IMR-90 (cell line): ENCODE data around the gene ACTMAP. TPM values are rescaled to one million over a fixed set of nuclear protein-coding genes. Genes with fewer than 3 reads are reported as not detected.

Source experiments
- ATAC-seq: fragments of 200-7000 bp; cut with Tn5 transposase; 2 replicates; pipeline ENCODE4 v1.9.1; 2020; ENCODE audit warnings: low read depth, mild to moderate bottlenecking, moderate library complexity
- BruUV-seq: library from RNA; stranded (reverse); fragments of 400-500 nt; replicated peaks from 2 replicates; lab custom pipeline; 2021; lab: Mats Ljungman, UMichigan
- CTCF ChIA-PET: fragments of 300-600 bp; formaldehyde crosslinking; extraction: SDS; loops from one replicate; lab custom pipeline; 2021; ENCODE audit warnings: antibody characterized with exemption; lab: Yijun Ruan, JAX
- POLR2A ChIA-PET: fragments of 300-600 bp; sonication (Branson Sonifier 250); formaldehyde crosslinking; loops from one replicate; lab custom pipeline; 2022; ENCODE audit warnings: antibody characterized with exemption; ENCODE audit not compliant: unreplicated experiment; lab: Charles Lee
- DNase-seq: peaks from one replicate; pipeline ENCODE4 v3.0.0; 2013
- H2AFZ ChIP-seq: replicated peaks from 2 replicates; pipeline ENCODE3; 2013; ENCODE audit warnings: low read length, mild to moderate bottlenecking; ENCODE audit not compliant: poor library complexity
- H2AK5ac ChIP-seq: 2 replicates; pipeline ENCODE4 v1.6.1; 2013; ENCODE audit warnings: low read depth, low read length, inconsistent platforms
- H2AK9ac ChIP-seq: replicated peaks from 2 replicates; pipeline ENCODE3; 2013; ENCODE audit warnings: mild to moderate bottlenecking, low read depth, low read length, moderate library complexity; ENCODE audit not compliant: poor library complexity
- H2BK120ac ChIP-seq: 2 replicates; pipeline ENCODE4 v1.6.1; 2013; ENCODE audit warnings: low read depth, low read length, inconsistent platforms
- H2BK15ac ChIP-seq: 3 replicates; pipeline ENCODE4 v1.6.1; 2013; ENCODE audit warnings: low read depth, low read length, inconsistent platforms
- H2BK20ac ChIP-seq: 2 replicates; pipeline ENCODE4 v1.6.1; 2013; ENCODE audit warnings: low read depth, mild to moderate bottlenecking, inconsistent platforms, low read length, moderate library complexity
- H2BK5ac ChIP-seq: 2 replicates; pipeline ENCODE4 v1.6.1; 2013; ENCODE audit warnings: mild to moderate bottlenecking, low read depth, low read length, inconsistent platforms; ENCODE audit not compliant: poor library complexity, severe bottlenecking
- H3K14ac ChIP-seq: replicated peaks from 2 replicates; pipeline ENCODE4 v1.6.1; 2013; ENCODE audit warnings: low read depth, low read length, inconsistent platforms
- H3K18ac ChIP-seq: 2 replicates; pipeline ENCODE4 v1.6.1; 2013; ENCODE audit warnings: low read depth, low read length, control low read depth
- H3K23ac ChIP-seq: 2 replicates; pipeline ENCODE4 v1.6.1; 2013; ENCODE audit warnings: low read depth, low read length, inconsistent platforms
- H3K27ac ChIP-seq: 2 replicates; pipeline ENCODE4 v1.5.1; 2013; ENCODE audit warnings: mild to moderate bottlenecking, control low read depth, low read length; ENCODE audit not compliant: insufficient read depth
- H3K27me3 ChIP-seq: 2 replicates; pipeline ENCODE4 v1.6.1; 2013; ENCODE audit warnings: low read length; ENCODE audit not compliant: control insufficient read depth, insufficient read depth
- H3K36me3 ChIP-seq: 2 replicates; pipeline ENCODE4 v1.6.1; 2013; ENCODE audit warnings: low read length, mixed read lengths; ENCODE audit not compliant: control insufficient read depth, insufficient read depth
- H3K4ac ChIP-seq: 2 replicates; pipeline ENCODE4 v1.6.1; 2013; ENCODE audit warnings: low read depth, low read length, inconsistent platforms
- H3K4me1 ChIP-seq: 2 replicates; pipeline ENCODE4 v1.6.1; 2013; ENCODE audit warnings: low read length, mixed read lengths; ENCODE audit not compliant: control insufficient read depth, insufficient read depth
- H3K4me2 ChIP-seq: 2 replicates; pipeline ENCODE4 v1.6.1; 2013; ENCODE audit warnings: low read depth, mild to moderate bottlenecking, control low read depth, low read length, moderate library complexity
- H3K4me3 ChIP-seq: 2 replicates; pipeline ENCODE4 v1.5.1; 2013; ENCODE audit warnings: low read depth, mild to moderate bottlenecking, control low read depth, low read length, moderate library complexity; ENCODE audit not compliant: insufficient read depth
- H3K56ac ChIP-seq: 2 replicates; pipeline ENCODE4 v1.6.1; 2013; ENCODE audit warnings: low read length, inconsistent platforms; ENCODE audit not compliant: insufficient read depth; ENCODE audit errors: extremely low read depth
- H3K79me1 ChIP-seq, 2 experiments: 2 replicates each; pipeline ENCODE4 v1.6.1; 2013; ENCODE audit warnings: low read length in 2 of 2, inconsistent platforms in 1 of 2, low read depth in 1 of 2
- H3K9ac ChIP-seq: 2 replicates; pipeline ENCODE4 v1.6.1; 2013; ENCODE audit warnings: low read depth, low read length, control low read depth
- H3K9me1 ChIP-seq: 2 replicates; pipeline ENCODE4 v1.6.1; 2013; ENCODE audit warnings: low read length, inconsistent platforms; ENCODE audit not compliant: insufficient read depth
- H3K9me3 ChIP-seq: 2 replicates; pipeline ENCODE4 v1.6.1; 2013; ENCODE audit warnings: low read length; ENCODE audit not compliant: control insufficient read depth, insufficient read depth
- H4K20me1 ChIP-seq: 2 replicates; pipeline ENCODE4 v1.6.1; 2013; ENCODE audit warnings: low read length, inconsistent platforms; ENCODE audit not compliant: insufficient read depth
- H4K5ac ChIP-seq: 2 replicates; pipeline ENCODE4 v1.6.1; 2013; ENCODE audit warnings: mild to moderate bottlenecking, low read depth, low read length, control low read depth
- H4K8ac ChIP-seq, 2 experiments: 2 replicates each; pipeline ENCODE4 v1.6.1; 2013; ENCODE audit warnings: low read depth in 2 of 2, low read length in 2 of 2, control low read depth in 1 of 2, inconsistent platforms in 1 of 2
- H4K91ac ChIP-seq: 2 replicates; pipeline ENCODE4 v1.6.1; 2013; ENCODE audit warnings: low read depth, low read length, inconsistent platforms; ENCODE audit not compliant: insufficient read depth
- MAFK ChIP-seq: IDR thresholded peaks from 2 replicates; pipeline ENCODE4 v1.6.1; 2012; ENCODE audit warnings: low read depth, low read length, improper control_type of control experiment
- POLR2A ChIP-seq: IDR thresholded peaks from 2 replicates; pipeline ENCODE4 v1.6.1; 2012; ENCODE audit warnings: mild to moderate bottlenecking, low read depth, low read length
- WGBS, 2 experiments: methylation state at CpG; one replicate each; pipeline versions ENCODE4 v1.1.5 to v1.1.7; 2013; ENCODE audit warnings: missing lambda C conversion rate in 2 of 2; ENCODE audit not compliant: insufficient read length in 1 of 2; ENCODE audit errors: extremely low coverage in 2 of 2; 5-methylcytosine and 5-hydroxymethylcytosine counted together
- dilution Hi-C: fragments of 300-500 bp; cut with HindIII; formaldehyde crosslinking; loops from one replicate; pipeline ENCODE4 v1.14.3; 2018; ENCODE audit warnings: low sequenced_read_pairs; ENCODE audit not compliant: unreplicated experiment
- in situ Hi-C: fragments of 300-500 bp; cut with MboI; formaldehyde crosslinking; loops from 3 replicates; pipeline ENCODE4 v1.14.3; 2019; ENCODE audit warnings: low sequenced_read_pairs, inconsistent platforms, mixed read lengths
- intact Hi-C: fragments of 100-400 bp; cut with micrococcal nuclease; formaldehyde crosslinking; loops from 2 replicates; pipeline ENCODE4 v1.10.0; 2022
- polyA plus RNA-seq, 3 experiments: library from polyadenylated mRNA; depleted of rRNA; stranded (reverse); fragments of >200 nt; gene quantifications; 2 replicates each; pipeline ENCODE4 v1.2.3, GENCODE V29; 2012; ENCODE audit warnings: low replicate concordance in 1 of 3
- total RNA-seq: library from RNA; depleted of rRNA; stranded (reverse); fragments of >200 nt; gene quantifications from 2 replicates; pipeline ENCODE4 v1.2.3, GENCODE V29; 2012

ACTMAP gene
- total and polyA plus RNA-seq, 2 of the 4 experiments (the other 2 are of a cell fraction): 0.54 to 5.4 TPM

GRCh38 chr19:40791349-40791748 lies 41.1 kb upstream of the ACTMAP start:
- no peak overlapping the region for H2BK5ac ChIP-seq
- H4K8ac ChIP-seq: no peak overlapping the region
- H3K4me1 ChIP-seq: no peaks in the 10 kb centered on the region; the same call in 1 of the 2 replicates
- no peak overlapping the region for H2AK5ac ChIP-seq
- intact Hi-C loops (no loop called here), dilution Hi-C loops (no loop called here), in situ Hi-C loops (no loop called here)
- DNase-seq (no peak), ATAC-seq (peak; percentile 37; the same call in 1 of the 2 replicates)
- no peaks in the 10 kb centered on the region for H3K27me3 ChIP-seq
- H3K18ac ChIP-seq: no peak overlapping the region
- no peak overlapping the region for H2AFZ ChIP-seq
- no peak for TF ChIP-seq POLR2A
- TF ChIP-seq MAFK: no peak
- 96% methylated on average over 3 of the region's 7 CpGs; no CpG with 5 or more reads in 1 of the 2 experiments for WGBS, 2 experiments
- H3K36me3 ChIP-seq: peaks cover 12% of the 10 kb centered on the region
- no peak overlapping the region for H2BK20ac ChIP-seq
- no peak overlapping the region for H4K5ac ChIP-seq
- no peaks in the 10 kb centered on the region for H4K20me1 ChIP-seq
- no peak overlapping the region for H4K91ac ChIP-seq
- H2AK9ac ChIP-seq: no peak overlapping the region
- H3K23ac ChIP-seq: no peak overlapping the region
- no peak overlapping the region for H2BK120ac ChIP-seq
- CTCF ChIA-PET: interaction anchor here (0.7 kb wide), 1 partner anchor 13 kb away, joined by 3 read pairs; no protein-coding TSS in a partner anchor
- H3K4me2 ChIP-seq: no peak overlapping the region
- no peak overlapping the region for H2BK15ac ChIP-seq
- no peak overlapping the region for H3K9ac ChIP-seq
- no peak overlapping the region for H3K14ac ChIP-seq
- H3K79me1 ChIP-seq: no peaks in the 10 kb centered on the region
- no peak overlapping the region for H3K4me3 ChIP-seq
- no peaks in the 10 kb centered on the region for H3K9me1 ChIP-seq
- no peaks in the 10 kb centered on the region for H3K9me3 ChIP-seq
- H3K56ac ChIP-seq: no peak overlapping the region
- H3K4ac ChIP-seq: no peak overlapping the region
- no TSS peak for BruUV-seq
- H3K27ac ChIP-seq: no peak overlapping the region
- POLR2A ChIA-PET: no interaction called here
